Activated T-helper 1 cell treated with anti-CD3 and anti-CD28 coated beads, Interleukin-12 subunit alpha, Interleukin-12 subunit beta, Interleukin-2, Interleukin-4 antibody, amounts not matched to agents 30 ng/mL and 10 ng/mL and 1 ng/mL, durations not matched to agents 14 hours and 24 hours and 36 hours (primary cell): ENCODE data around the gene STK31. TPM values are rescaled to one million over a fixed set of nuclear protein-coding genes. Genes with fewer than 3 reads are reported as not detected.
A peak's percentile ranks its signal among the peaks of the same experiment; 100 is the strongest.

Experiments used
- DNase-seq: peaks from one replicate; pipeline ENCODE4 v3.0.0; 2021; ENCODE audit warnings: low spot score
- H3K27ac Mint-ChIP-seq: one replicate; pipeline ENCODE4 v1.8.0; 2021; ENCODE audit warnings: mild to moderate bottlenecking, mixed read lengths
- H3K27me3 Mint-ChIP-seq: one replicate; pipeline ENCODE4 v1.8.0; 2022; ENCODE audit warnings: mild to moderate bottlenecking, moderate library complexity, mixed read lengths; ENCODE audit not compliant: insufficient read depth
- H3K36me3 Mint-ChIP-seq: one replicate; pipeline ENCODE4 v1.8.0; 2021; ENCODE audit warnings: low read depth, mixed read lengths
- H3K4me1 Mint-ChIP-seq: one replicate; pipeline ENCODE4 v1.8.0; 2021; ENCODE audit warnings: low read depth, mixed read lengths
- H3K4me3 Mint-ChIP-seq: one replicate; pipeline ENCODE4 v1.8.0; 2021; ENCODE audit warnings: mild to moderate bottlenecking, moderate library complexity, mixed read lengths
- H3K9me3 Mint-ChIP-seq: one replicate; pipeline ENCODE4 v1.8.0; 2021; ENCODE audit warnings: mixed read lengths
- intact Hi-C: fragments of 100-400 bp; cut with micrococcal nuclease; formaldehyde crosslinking; loops from one replicate; pipeline ENCODE4 v1.15.1; 2024
- total RNA-seq: library from RNA; stranded (reverse); gene quantifications from 2 replicates; pipeline ENCODE4 v1.2.3, GENCODE V29; 2022

STK31 gene
- total RNA-seq, 1 donor from 2014 or later = not detected

DNA sequence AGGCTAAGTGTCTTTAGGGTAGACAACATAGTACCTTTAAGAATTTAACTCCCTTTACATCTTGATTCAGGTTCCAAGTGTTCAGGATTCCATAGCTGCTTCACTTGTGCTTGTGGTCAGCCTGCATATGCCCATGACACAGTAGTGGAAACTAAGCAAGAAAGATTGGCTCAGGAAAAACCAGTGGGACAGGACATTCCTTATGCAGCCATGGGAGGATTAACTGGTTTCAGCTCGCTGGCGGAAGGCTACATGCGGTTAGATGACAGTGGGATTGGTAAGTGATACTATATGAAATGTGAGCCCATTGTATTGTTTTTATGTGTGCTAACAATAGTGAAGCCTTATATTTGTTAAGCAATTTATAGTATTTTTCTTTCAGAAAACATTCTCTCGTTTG lies 18.7 kb upstream of the STK31 start:
- no peak for DNase-seq
- peaks cover 16% of the 10 kb centered on the region for H3K36me3 Mint-ChIP-seq
- intact Hi-C loops = no loop called here
- H3K27me3 Mint-ChIP-seq = no peaks in the 10 kb centered on the region
- H3K9me3 Mint-ChIP-seq = no peaks in the 10 kb centered on the region
- no peak overlapping the region for H3K27ac Mint-ChIP-seq
- no peak overlapping the region for H3K4me3 Mint-ChIP-seq
- no peaks in the 10 kb centered on the region for H3K4me1 Mint-ChIP-seq

DNA sequence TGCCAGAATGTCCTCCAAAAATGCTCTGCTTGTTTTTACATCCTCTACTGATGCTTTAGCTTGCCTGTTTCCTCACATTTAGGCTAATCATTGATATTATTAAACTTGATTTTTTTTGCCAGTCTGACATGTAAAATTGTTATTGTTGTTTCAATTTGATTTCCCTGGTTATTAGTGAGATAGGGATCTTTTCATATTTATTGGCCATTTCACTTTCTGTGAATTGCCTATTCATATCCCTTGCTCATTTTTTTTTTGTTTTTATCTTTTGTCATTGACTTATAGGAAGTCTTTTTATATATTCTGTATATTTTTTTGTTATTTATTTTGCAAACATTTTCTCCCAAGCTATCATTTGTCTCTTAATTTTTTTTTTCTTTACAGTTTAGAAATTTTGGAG lies 16.8 kb upstream of the STK31 start:
- Mint-ChIP-seq H3K4me3 (no peak overlapping the region), H3K36me3 (peaks cover 16% of the 10 kb centered on the region), H3K27me3 (no peaks in the 10 kb centered on the region), H3K4me1 (no peaks in the 10 kb centered on the region), H3K27ac (no peak overlapping the region), H3K9me3 (no peaks in the 10 kb centered on the region)
- no peak for DNase-seq
- intact Hi-C loops = no loop called here

DNA sequence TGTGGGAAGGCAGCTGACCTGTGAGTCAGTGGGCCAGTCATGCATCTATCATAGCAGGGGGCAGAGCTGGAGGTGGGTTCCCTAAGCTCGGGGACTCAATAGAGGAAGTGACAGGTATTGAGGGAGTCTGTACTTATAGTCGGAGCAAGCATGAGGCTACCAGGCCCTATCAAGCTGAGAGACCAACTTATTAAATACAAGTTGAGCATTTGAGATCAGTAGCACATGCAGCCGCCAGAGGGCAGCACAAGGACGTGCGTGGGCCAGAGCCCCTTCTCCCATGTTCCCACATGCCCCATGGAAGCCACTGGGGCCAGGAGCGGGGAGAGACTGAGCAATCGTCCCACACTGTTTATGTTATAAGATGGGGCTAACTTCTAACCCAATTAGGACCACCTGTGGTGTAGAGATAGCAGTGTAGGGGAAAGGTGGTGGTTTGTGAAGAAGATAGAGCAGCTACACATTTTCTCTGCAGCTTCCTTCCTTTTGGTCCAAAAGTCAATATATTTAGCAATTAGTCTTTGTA lies 13.0 kb upstream of the STK31 start:
- Mint-ChIP-seq H3K36me3 (peaks cover 6% of the 10 kb centered on the region), H3K9me3 (no peaks in the 10 kb centered on the region), H3K4me1 (no peaks in the 10 kb centered on the region), H3K4me3 (no peak overlapping the region), H3K27ac (no peak overlapping the region), H3K27me3 (no peaks in the 10 kb centered on the region)
- intact Hi-C loops = no loop called here
- peak; percentile 9 for DNase-seq

DNA sequence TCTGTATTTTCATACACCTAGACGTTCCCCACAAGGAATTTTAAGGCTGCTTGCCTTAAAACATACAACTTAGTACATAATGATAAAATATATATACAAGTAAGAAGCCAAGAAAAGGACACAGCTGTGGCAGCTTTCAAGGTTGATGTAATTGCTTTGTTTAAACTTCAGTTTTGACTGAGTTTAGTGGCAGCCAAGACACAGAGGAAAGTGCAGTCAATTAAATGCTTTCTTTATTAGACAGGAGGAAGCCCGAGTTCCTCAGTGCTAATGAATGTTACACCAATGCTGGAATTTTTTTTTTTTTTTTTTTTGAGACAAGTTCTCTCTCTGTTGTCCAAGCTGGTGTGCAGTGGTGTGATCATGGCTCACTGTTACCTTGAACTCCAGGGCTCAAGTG lies 11.2 kb upstream of the STK31 start:
- Mint-ChIP-seq H3K36me3 (peaks cover 14% of the 10 kb centered on the region), H3K27ac (no peak overlapping the region), H3K9me3 (no peaks in the 10 kb centered on the region), H3K4me1 (no peaks in the 10 kb centered on the region), H3K4me3 (no peak overlapping the region), H3K27me3 (no peaks in the 10 kb centered on the region)
- intact Hi-C loops = no loop called here
- DNase-seq = no peak

DNA sequence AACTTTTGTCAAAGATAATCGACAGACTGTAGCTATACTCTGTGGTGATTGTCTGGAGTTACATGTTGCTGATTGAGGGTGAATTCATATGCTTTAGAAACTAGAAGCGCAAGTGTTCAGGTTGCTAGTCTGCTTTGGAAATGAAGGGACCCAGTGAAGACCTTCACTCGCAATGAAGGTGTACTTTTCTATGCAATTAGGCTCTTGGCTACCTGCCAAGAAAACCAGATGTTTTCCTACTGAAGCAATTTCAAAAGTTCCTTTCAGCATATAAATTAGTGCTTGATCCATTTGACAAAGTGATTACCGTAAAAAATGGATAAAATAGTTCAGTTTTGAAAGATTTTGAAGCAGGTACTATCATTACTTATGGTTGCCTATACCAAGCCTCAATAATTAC lies 10.0 kb upstream of the STK31 start:
- Mint-ChIP-seq H3K4me3 (no peak overlapping the region), H3K4me1 (no peaks in the 10 kb centered on the region), H3K27me3 (no peaks in the 10 kb centered on the region), H3K27ac (no peak overlapping the region), H3K9me3 (peaks cover 11% of the 10 kb centered on the region), H3K36me3 (peaks cover 17% of the 10 kb centered on the region)
- DNase-seq = no peak
- intact Hi-C loops = no loop called here

DNA sequence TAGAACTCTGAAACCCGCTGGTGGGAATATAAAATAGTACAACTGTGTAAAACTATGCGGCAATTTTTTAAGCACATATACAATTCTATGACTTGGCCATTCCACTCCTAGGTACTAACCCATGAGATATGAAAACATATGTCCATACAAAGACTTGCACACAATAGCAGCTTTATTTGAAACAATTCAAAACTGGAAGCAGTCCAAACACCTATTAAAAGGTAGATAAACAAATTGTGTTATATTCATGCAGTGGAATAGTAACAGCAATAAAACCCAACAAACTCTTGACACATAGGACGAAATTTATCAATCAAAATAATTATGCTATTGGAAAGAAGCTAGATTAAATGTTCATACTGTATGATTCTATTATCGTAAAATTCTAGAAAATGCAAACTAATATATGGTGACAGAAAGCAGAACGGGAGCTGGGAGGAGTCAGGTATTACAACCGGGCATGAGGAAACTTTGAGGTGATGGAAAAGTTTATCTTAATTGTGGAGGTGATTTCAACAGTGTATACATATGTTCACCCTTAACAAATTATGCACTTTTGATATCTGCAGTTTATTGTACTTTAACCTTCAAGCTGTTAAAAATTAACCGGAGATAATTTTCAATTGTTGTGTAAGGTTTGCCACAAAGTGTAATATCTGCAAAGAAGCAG lies 803 bp upstream of the STK31 start:
- no peak overlapping the region for H3K27ac Mint-ChIP-seq
- peaks cover 24% of the 10 kb centered on the region for H3K9me3 Mint-ChIP-seq
- intact Hi-C loops = no loop called here
- H3K27me3 Mint-ChIP-seq = peaks cover 3% of the 10 kb centered on the region
- DNase-seq = no peak
- H3K36me3 Mint-ChIP-seq = peaks cover 12% of the 10 kb centered on the region
- no peaks in the 10 kb centered on the region for H3K4me1 Mint-ChIP-seq
- no peak overlapping the region for H3K4me3 Mint-ChIP-seq

DNA sequence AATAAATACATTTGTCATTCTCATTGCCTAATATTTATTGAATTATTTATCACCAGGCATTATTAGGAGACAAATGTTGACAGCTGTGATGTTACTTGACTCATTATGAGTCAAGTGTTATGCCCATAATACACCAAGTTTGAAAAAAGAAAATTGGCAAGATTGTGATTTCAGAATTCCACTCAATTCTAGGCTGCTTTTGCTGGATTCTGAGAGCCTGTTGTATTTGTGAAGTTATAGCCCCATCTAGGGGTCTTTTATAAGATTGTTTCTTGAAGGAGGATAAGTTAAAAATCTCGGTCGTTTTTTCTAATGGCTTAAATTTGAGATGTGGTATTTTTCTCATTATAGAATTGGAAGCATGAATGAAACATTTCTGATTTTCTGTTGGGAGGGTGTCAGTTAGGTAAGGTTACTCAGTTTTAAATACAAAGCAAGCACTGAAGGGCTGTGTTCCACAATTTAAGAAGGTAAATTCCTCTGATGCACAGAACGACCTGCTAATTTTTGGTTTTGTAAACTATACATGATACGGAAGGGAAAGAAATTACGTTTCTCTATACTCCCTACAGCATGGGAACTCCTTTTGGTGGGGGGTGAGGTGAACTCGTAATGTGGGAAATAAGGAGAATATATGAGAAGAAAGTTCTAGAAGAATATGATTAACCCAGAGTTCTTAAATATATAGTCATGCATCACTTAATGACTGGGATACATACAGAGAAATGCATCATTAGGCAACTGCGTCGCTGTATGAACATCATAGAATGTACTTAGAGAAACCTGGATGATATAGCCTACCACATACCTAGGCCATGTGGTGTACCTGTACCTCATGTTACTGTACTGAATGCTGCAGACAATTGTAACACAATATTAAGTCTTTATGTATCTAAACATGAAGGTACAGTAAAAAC lies 2.6 kb downstream of the STK31 start:
- intact Hi-C loops = loop anchor here (1.0 kb wide), 4 partner anchors 58 to 439 kb away; no protein-coding TSS in a partner anchor
- H3K4me1 Mint-ChIP-seq = no peaks in the 10 kb centered on the region
- H3K4me3 Mint-ChIP-seq = no peak overlapping the region
- no peak for DNase-seq
- H3K27me3 Mint-ChIP-seq = peaks cover 3% of the 10 kb centered on the region
- no peaks in the 10 kb centered on the region for H3K36me3 Mint-ChIP-seq
- no peaks in the 10 kb centered on the region for H3K9me3 Mint-ChIP-seq
- no peak overlapping the region for H3K27ac Mint-ChIP-seq

DNA sequence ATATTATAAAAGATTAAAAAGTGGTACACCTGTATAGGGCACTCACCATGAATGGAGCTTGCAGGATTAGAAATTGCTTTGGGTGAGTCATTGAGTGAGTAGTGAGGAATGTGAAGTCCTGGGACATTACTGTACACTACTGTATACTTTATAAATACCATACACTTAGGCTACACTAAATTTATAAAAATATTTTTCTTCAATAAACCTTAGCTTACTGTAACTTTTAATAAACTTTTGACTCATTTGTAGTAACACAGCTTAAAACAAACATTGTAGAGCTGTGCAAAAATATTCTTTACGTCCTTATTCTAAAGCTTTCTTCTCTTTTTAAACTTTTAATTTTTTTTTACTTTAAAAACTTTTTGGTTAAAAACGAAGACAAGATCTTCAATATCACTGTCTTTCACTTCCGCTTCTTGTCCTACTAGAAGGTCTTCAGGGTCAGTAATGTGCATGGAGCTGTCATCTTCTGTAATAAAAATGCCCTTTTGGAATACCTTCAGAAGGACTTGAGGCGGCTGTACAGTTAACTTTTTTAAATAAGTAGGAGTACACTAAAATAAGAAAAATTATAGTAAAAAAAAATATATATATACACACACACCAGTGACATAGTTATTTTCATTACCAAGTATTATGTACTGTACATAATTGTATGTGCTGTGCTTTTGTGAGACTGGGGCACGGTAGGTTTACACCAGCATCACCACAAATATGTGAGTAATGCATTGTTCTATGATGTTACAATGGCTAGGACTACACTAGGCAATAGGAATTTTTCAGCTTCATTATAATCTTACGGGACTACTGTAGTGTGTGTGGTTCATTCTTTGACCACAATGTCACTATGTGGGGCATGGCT lies 3.5 kb downstream of the STK31 start:
- no peak for DNase-seq
- peaks cover 3% of the 10 kb centered on the region for H3K27me3 Mint-ChIP-seq
- H3K4me3 Mint-ChIP-seq = no peak overlapping the region
- no peaks in the 10 kb centered on the region for H3K4me1 Mint-ChIP-seq
- no peak overlapping the region for H3K27ac Mint-ChIP-seq
- H3K9me3 Mint-ChIP-seq = no peaks in the 10 kb centered on the region
- intact Hi-C loops = no loop called here
- H3K36me3 Mint-ChIP-seq = no peaks in the 10 kb centered on the region

DNA sequence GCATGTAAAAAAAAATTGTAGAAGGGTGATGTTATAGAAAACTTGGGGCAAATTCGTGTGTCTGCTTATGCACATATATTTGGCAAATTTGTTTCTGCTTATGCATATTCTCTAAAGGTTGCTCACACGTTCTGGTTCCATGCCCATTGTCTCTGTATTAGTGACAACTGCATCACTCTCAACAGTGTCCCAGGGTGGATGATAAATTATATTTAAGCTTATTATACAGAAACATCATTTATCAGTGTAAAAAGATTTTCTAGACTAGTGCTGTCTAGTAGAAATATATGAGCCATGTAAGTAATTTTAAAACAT lies 4.1 kb downstream of the STK31 start:
- Mint-ChIP-seq H3K36me3 (no peaks in the 10 kb centered on the region), H3K27me3 (peaks cover 6% of the 10 kb centered on the region), H3K9me3 (no peaks in the 10 kb centered on the region), H3K4me1 (no peaks in the 10 kb centered on the region), H3K27ac (no peak overlapping the region), H3K4me3 (no peak overlapping the region)
- intact Hi-C loops = no loop called here
- DNase-seq = no peak

DNA sequence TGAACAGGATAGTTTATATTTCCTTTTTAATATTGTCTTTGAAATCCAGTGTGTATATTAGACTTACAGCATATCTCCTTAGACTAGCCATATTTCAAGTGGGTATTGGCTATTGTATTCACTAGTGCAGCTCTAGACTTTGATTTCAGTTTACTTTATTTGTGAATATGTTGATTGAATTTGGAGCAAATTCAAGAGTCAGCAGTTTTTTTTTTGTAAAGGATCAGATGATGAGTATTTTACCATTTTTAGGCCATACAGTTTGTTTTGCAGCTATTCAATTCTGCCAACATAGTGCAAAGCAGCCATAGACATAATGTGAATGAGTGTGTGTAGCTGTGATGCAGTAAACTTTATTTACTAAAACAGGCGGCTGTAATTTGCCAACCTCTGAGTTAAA lies 4.6 kb downstream of the STK31 start:
- Mint-ChIP-seq H3K36me3 (no peaks in the 10 kb centered on the region), H3K4me1 (no peaks in the 10 kb centered on the region), H3K4me3 (no peak overlapping the region), H3K27ac (no peak overlapping the region), H3K27me3 (peaks cover 6% of the 10 kb centered on the region), H3K9me3 (no peaks in the 10 kb centered on the region)
- no peak for DNase-seq
- intact Hi-C loops = no loop called here

DNA sequence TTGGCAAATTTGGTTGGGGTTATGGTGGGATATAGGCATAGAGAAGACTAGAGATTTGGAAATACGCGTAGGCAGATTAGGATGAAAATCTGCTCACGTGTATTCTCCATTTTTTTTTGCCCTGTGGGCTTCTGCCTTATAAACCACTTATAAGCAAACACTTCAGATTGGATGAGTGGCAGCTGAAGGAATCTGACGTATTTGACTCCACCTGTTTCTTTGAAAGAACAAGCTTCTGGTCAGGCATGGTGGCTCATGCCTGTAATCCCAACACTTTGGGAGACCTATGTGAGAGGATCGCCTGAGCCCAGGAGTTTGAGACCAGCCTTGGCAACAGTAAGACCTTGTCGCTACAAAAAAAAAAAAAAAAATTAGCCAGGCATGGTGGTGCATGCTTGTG lies 5.1 kb downstream of the STK31 start:
- Mint-ChIP-seq H3K27ac (no peak overlapping the region), H3K4me3 (no peak overlapping the region), H3K36me3 (no peaks in the 10 kb centered on the region), H3K9me3 (no peaks in the 10 kb centered on the region), H3K4me1 (no peaks in the 10 kb centered on the region), H3K27me3 (peaks cover 6% of the 10 kb centered on the region)
- intact Hi-C loops = no loop called here
- DNase-seq = no peak

DNA sequence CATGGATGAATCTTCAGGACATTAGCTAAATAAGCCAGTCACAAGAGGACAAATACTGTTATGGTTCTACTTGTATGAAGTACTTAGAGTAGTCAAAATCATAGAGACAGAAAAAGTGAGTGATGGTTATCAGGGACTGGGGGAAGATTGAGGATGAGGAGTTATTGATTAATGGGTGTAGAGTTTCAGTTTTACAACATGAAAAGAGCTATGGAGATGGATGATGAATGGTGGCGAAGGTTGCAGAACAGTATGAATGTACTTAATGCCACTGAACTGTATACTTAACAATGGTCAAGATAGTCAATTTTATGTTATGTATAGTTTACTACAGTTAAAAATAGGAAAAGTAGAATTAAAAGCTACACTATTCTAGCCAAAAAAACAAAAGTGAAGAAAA lies 7.8 kb downstream of the STK31 start:
- Mint-ChIP-seq H3K4me3 (no peak overlapping the region), H3K4me1 (no peaks in the 10 kb centered on the region), H3K9me3 (no peaks in the 10 kb centered on the region), H3K36me3 (no peaks in the 10 kb centered on the region), H3K27me3 (peaks cover 5% of the 10 kb centered on the region), H3K27ac (no peak overlapping the region)
- intact Hi-C loops = no loop called here
- DNase-seq = no peak

DNA sequence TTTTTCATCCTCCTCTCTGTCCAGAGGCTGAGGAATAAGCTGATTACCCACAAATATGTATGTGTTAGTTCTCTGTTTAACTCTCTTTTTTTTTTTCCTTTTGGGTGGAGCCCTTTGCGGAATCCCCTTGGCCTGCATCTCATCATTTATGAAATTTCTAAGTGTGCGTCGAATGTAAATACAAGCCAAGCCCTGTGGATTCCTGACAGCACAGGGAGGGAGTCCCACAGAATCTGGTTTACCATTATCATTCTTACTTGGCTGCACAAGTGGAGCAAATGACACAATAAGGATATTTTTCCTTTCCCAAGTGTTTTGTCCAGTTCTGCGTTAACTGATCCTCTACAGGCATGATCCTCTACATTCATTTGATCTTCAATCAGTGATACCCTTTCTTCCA lies 11.4 kb downstream of the STK31 start:
- Mint-ChIP-seq H3K4me1 (no peaks in the 10 kb centered on the region), H3K27ac (no peak overlapping the region), H3K27me3 (peaks cover 5% of the 10 kb centered on the region), H3K4me3 (no peak overlapping the region), H3K36me3 (no peaks in the 10 kb centered on the region), H3K9me3 (no peaks in the 10 kb centered on the region)
- intact Hi-C loops = no loop called here
- no peak for DNase-seq
